ENCODE results near the gene WDR33.

Gene WDR33

GRCh38 chr2:127679680-127680361 is 131.2 kb downstream of the WDR33 start:
- Histone ChIP-seq H3K4me2 (ENCODE audit: insufficient read depth, low read length) (no peak overlapping the region), H3K9me3 (ENCODE audit: insufficient read depth, low read length, severe bottlenecking) (no peaks in the 10 kb centered on the region), H3K9ac (ENCODE audit: low read depth, low read length) (no peak overlapping the region), H3K4me1 (ENCODE audit: insufficient read depth, low read length) (no peaks in the 10 kb centered on the region), H3K27ac (ENCODE audit: low read length) (no peak overlapping the region), H3K36me3 (ENCODE audit: insufficient read depth, low read length) (no peaks in the 10 kb centered on the region), H3K79me2 (ENCODE audit: insufficient read depth, low read length) (no peaks in the 10 kb centered on the region), H3K27me3 (ENCODE audit: insufficient read depth, low read length, poor library complexity) (no peaks in the 10 kb centered on the region), H3K4me3 (ENCODE audit: low read depth in 1 of 2, low read length in 2 of 2) (no peak overlapping the region), H2AFZ (ENCODE audit: low read depth, low read length) (no peak overlapping the region), H4K20me1 (ENCODE audit: insufficient read depth, low read length) (no peaks in the 10 kb centered on the region)
- no peak for ATAC-seq (ENCODE audit: insufficient read depth, low read depth)
- TF ChIP-seq EZH2 (IDR thresholded peaks at IDR 0.05; ENCODE audit: borderline replicate concordance, low read depth, low read length, severe bottlenecking) = no peak
- no peak for TF ChIP-seq CTCF (IDR thresholded peaks at IDR 0.05; ENCODE audit: borderline replicate concordance, extremely low read depth, low read length, poor library complexity, severe bottlenecking)
- DNase-seq = no peak

- H3K9me3 ChIP-seq (ENCODE audit: insufficient read depth, low read length, severe bottlenecking) = no peaks in the 10 kb centered on the region
- H3K4me1 ChIP-seq (ENCODE audit: insufficient read depth, low read length) = no peaks in the 10 kb centered on the region
- H3K36me3 ChIP-seq (ENCODE audit: insufficient read depth, low read length) = no peaks in the 10 kb centered on the region
- H3K4me2 ChIP-seq (ENCODE audit: insufficient read depth, low read length) = no peak overlapping the region
- H4K20me1 ChIP-seq (ENCODE audit: insufficient read depth, low read length) = no peaks in the 10 kb centered on the region
- H3K4me3 ChIP-seq (ENCODE audit: low read depth in 1 of 2, low read length in 2 of 2) = no peak overlapping the region
- no peak overlapping the region for H3K27ac ChIP-seq (ENCODE audit: low read length)
- no peaks in the 10 kb centered on the region for H3K79me2 ChIP-seq (ENCODE audit: insufficient read depth, low read length)
- no peak overlapping the region for H3K9ac ChIP-seq (ENCODE audit: low read depth, low read length)
- no peak for TF ChIP-seq EZH2 (IDR thresholded peaks at IDR 0.05; ENCODE audit: borderline replicate concordance, low read depth, low read length, severe bottlenecking)
- no peak for TF ChIP-seq CTCF (IDR thresholded peaks at IDR 0.05; ENCODE audit: borderline replicate concordance, extremely low read depth, low read length, poor library complexity, severe bottlenecking)
- peaks cover 4% of the 10 kb centered on the region for H3K27me3 ChIP-seq (ENCODE audit: insufficient read depth, low read length, poor library complexity)
- H2AFZ ChIP-seq (ENCODE audit: low read depth, low read length) = no peak overlapping the region
- DNase-seq (no peak), ATAC-seq (ENCODE audit: insufficient read depth, low read depth) (no peak)
Measured at GRCh38 chr2:127678991-127679390, 132.0 kb downstream of the WDR33 start.

- no peak overlapping the region for H2AFZ ChIP-seq (ENCODE audit: low read depth, low read length)
- no peaks in the 10 kb centered on the region for H3K4me1 ChIP-seq (ENCODE audit: insufficient read depth, low read length)
- DNase-seq (no peak), ATAC-seq (ENCODE audit: insufficient read depth, low read depth) (no peak)
- no peak overlapping the region for H3K27ac ChIP-seq (ENCODE audit: low read length)
- H3K4me3 ChIP-seq (ENCODE audit: low read depth in 1 of 2, low read length in 2 of 2) = no peak overlapping the region
- H3K27me3 ChIP-seq (ENCODE audit: insufficient read depth, low read length, poor library complexity) = peaks cover 4% of the 10 kb centered on the region
- H4K20me1 ChIP-seq (ENCODE audit: insufficient read depth, low read length) = no peaks in the 10 kb centered on the region
- H3K9ac ChIP-seq (ENCODE audit: low read depth, low read length) = no peak overlapping the region
- no peak for TF ChIP-seq CTCF (IDR thresholded peaks at IDR 0.05; ENCODE audit: borderline replicate concordance, extremely low read depth, low read length, poor library complexity, severe bottlenecking)
- no peak for TF ChIP-seq EZH2 (IDR thresholded peaks at IDR 0.05; ENCODE audit: borderline replicate concordance, low read depth, low read length, severe bottlenecking)
- H3K79me2 ChIP-seq (ENCODE audit: insufficient read depth, low read length) = no peaks in the 10 kb centered on the region
- H3K36me3 ChIP-seq (ENCODE audit: insufficient read depth, low read length) = no peaks in the 10 kb centered on the region
- H3K4me2 ChIP-seq (ENCODE audit: insufficient read depth, low read length) = no peak overlapping the region
- H3K9me3 ChIP-seq (ENCODE audit: insufficient read depth, low read length, severe bottlenecking) = no peaks in the 10 kb centered on the region
Measured at GRCh38 chr2:127678531-127678930, 132.4 kb downstream of the WDR33 start.

All from DND-41 (cell line).